WTC11 (cell line): Measurements from ENCODE around the gene KDF1.

Source experiments
- CTCF ChIP-seq: fragments of 200-600 bp; IDR thresholded peaks from 2 replicates; pipeline ENCODE4 v1.8.0; 2022; ENCODE audit warnings: antibody characterized with exemption
- FOXP4 ChIP-seq: sonication (generic); formaldehyde crosslinking; IDR thresholded peaks from 2 replicates; pipeline ENCODE4 v1.8.0; 2022; ENCODE audit warnings: mild to moderate bottlenecking, missing genetic modification reagents
- MLX ChIP-seq: sonication (generic); formaldehyde crosslinking; IDR thresholded peaks from 2 replicates; pipeline ENCODE4 v1.8.1; 2023; ENCODE audit warnings: mild to moderate bottlenecking, missing genetic modification reagents, moderate library complexity
- NR2C2 ChIP-seq: sonication (generic); formaldehyde crosslinking; IDR thresholded peaks from 2 replicates; pipeline ENCODE4 v1.8.0; 2022; ENCODE audit warnings: mild to moderate bottlenecking, missing genetic modification reagents
- SP1 ChIP-seq: sonication (generic); formaldehyde crosslinking; conservative IDR thresholded peaks from 2 replicates; pipeline ENCODE4 v1.8.1; 2022; ENCODE audit warnings: missing genetic modification reagents
- ZNF416 ChIP-seq: fragments of 250-450 bp; sonication (Bioruptor Pico); IDR thresholded peaks from 2 replicates; pipeline ENCODE4 v1.9.0; 2021; ENCODE audit warnings: mild to moderate bottlenecking, inconsistent platforms
- ZNF423 ChIP-seq: fragments of 250-450 bp; sonication (Bioruptor Pico); IDR thresholded peaks from 2 replicates; pipeline ENCODE4 v2.1.2; 2022; ENCODE audit warnings: mild to moderate bottlenecking, moderate library complexity
- TF ChIP-seq, protein P1 (sequence below): sonication (generic); formaldehyde crosslinking; IDR thresholded peaks from 2 replicates; pipeline ENCODE4 v1.8.1; 2023; ENCODE audit warnings: mild to moderate bottlenecking, missing genetic modification reagents, borderline replicate concordance

- no peak for TF ChIP-seq CTCF
- no peak for TF ChIP-seq ZNF423 (CRISPR knock-in tag)
- TF ChIP-seq MLX (CRISPR knock-in tag), result no peak
- no peak for TF ChIP-seq FOXP4 (CRISPR knock-in tag)
- no peak for TF ChIP-seq SP1 (CRISPR knock-in tag)
- no peak for TF ChIP-seq NR2C2 (CRISPR knock-in tag)
- no peak for TF ChIP-seq ZNF416 (CRISPR knock-in tag)
- TF ChIP-seq, protein P1, sequence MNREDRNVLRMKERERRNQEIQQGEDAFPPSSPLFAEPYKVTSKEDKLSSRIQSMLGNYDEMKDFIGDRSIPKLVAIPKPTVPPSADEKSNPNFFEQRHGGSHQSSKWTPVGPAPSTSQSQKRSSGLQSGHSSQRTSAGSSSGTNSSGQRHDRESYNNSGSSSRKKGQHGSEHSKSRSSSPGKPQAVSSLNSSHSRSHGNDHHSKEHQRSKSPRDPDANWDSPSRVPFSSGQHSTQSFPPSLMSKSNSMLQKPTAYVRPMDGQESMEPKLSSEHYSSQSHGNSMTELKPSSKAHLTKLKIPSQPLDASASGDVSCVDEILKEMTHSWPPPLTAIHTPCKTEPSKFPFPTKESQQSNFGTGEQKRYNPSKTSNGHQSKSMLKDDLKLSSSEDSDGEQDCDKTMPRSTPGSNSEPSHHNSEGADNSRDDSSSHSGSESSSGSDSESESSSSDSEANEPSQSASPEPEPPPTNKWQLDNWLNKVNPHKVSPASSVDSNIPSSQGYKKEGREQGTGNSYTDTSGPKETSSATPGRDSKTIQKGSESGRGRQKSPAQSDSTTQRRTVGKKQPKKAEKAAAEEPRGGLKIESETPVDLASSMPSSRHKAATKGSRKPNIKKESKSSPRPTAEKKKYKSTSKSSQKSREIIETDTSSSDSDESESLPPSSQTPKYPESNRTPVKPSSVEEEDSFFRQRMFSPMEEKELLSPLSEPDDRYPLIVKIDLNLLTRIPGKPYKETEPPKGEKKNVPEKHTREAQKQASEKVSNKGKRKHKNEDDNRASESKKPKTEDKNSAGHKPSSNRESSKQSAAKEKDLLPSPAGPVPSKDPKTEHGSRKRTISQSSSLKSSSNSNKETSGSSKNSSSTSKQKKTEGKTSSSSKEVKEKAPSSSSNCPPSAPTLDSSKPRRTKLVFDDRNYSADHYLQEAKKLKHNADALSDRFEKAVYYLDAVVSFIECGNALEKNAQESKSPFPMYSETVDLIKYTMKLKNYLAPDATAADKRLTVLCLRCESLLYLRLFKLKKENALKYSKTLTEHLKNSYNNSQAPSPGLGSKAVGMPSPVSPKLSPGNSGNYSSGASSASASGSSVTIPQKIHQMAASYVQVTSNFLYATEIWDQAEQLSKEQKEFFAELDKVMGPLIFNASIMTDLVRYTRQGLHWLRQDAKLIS (CRISPR knock-in tag), result no peak
These were observed 37.4 kb downstream of the KDF1 start for GRCh38 chr1:26922901-26923300.
